GM21423 (cell line): Measurements from ENCODE around the gene ERCC4.

Experiments used
- ATAC-seq: cut with Tn5 transposase; IDR thresholded peaks from one replicate; pipeline ENCODE4 v1.9.1; 2021; ENCODE audit warnings: mild to moderate bottlenecking, moderate library complexity; ENCODE audit not compliant: unreplicated experiment

Gene ERCC4

DNA sequence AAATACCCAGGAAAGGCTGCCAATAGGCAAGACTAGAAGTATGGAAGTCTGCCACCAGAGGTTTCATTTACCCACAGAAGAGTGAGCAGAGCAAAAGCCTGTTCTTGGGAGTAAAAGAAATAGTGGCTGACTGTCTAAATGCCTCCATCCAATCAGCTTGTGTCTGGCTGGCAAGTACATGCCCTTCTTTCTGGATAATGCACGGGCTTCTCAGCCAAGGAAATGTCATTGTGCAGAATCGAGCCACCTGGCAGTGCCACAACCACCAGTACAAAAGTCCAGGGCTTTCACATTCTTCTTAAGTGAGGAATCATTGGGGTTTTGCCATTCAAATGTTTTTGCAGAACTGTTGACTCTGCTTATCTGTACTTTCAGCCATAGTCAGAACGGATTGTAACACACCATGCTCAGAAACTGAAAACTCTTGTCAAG lies 10.1 kb upstream of the ERCC4 start:
- ATAC-seq: no peak

DNA sequence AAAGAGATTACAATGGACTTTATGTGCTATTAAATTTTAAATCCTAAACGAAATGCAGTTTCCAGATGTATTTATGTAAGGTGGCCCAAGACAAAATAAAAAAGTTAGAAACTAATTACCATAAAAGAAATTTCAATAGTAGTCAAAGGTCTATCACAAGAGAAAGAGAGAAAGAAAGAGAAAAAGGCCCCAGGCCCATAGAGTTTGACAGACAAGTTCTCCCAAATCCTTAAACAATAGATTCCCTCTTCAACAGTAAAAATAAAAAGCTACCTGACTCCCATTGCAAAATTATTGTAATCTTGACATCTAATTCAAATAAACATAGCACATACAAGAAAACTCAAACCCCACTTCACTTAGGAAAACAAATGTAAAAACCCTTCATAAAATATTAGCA lies 8.6 kb upstream of the ERCC4 start:
- ATAC-seq: no peak

GRCh38 chr16:13911871-13912270 lies 8.1 kb upstream of the ERCC4 start:
- ATAC-seq: no peak

DNA sequence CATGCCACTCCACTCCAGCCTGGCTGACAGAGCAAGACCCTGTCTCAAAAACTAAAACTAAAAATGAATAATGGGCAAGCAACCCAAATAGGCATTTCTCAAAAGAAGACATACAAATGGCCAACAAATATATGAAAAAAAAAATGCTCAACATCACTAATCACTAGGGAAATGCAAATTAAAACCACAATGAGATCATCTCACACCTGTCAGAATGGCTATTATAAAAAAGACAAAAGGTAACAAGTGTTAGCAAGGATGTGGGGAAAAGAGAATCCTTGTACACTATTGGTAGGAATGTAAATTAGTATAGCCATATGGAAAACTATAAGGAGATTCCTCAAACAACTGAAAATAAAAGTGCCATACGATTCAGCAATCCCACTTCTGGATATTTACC lies 7.1 kb upstream of the ERCC4 start:
- ATAC-seq: no peak

- ATAC-seq: no peak
These were observed 6.3 kb upstream of the ERCC4 start for GRCh38 chr16:13913374-13914292.

- ATAC-seq: no peak
These were observed 4.8 kb upstream of the ERCC4 start for GRCh38 chr16:13915033-13915635.

- ATAC-seq: no peak
These were observed 648 bp upstream of the ERCC4 start for GRCh38 chr16:13919330-13919682.

GRCh38 chr16:13920510-13920818 lies 510 bp downstream of the ERCC4 start:
- no peak for ATAC-seq

DNA sequence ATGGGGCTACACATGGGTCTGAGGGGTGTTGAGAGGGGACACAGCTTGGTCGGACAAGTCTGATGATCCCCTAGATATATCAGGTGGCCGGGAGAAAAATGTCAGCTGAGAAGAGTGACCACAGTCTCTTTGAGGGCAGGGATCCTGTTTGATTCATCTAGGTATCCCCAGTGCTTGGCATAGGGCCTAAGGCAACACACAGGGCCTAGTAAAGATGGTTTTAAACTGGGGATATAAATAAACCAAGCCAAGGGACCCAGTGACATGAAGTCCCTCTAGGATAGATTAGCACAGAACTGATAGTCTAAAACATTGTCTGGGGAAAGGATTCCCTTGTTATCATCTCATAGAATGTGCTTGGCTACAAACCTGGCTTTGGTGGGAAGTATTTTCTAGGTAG lies 1.4 kb downstream of the ERCC4 start:
- no peak for ATAC-seq

GRCh38 chr16:13923703-13924298 lies 3.8 kb downstream of the ERCC4 start:
- no peak for ATAC-seq

- no peak for ATAC-seq
These were observed 6.5 kb downstream of the ERCC4 start for GRCh38 chr16:13926464-13926863.

- ATAC-seq: no peak
These were observed 6.9 kb downstream of the ERCC4 start for GRCh38 chr16:13926891-13927290.

- no peak for ATAC-seq
These were observed 8.7 kb downstream of the ERCC4 start for GRCh38 chr16:13928646-13929045.

GRCh38 chr16:13931845-13932244 lies 11.9 kb downstream of the ERCC4 start:
- ATAC-seq: no peak

GRCh38 chr16:13935408-13935807 lies 15.5 kb downstream of the ERCC4 start:
- no peak for ATAC-seq

DNA sequence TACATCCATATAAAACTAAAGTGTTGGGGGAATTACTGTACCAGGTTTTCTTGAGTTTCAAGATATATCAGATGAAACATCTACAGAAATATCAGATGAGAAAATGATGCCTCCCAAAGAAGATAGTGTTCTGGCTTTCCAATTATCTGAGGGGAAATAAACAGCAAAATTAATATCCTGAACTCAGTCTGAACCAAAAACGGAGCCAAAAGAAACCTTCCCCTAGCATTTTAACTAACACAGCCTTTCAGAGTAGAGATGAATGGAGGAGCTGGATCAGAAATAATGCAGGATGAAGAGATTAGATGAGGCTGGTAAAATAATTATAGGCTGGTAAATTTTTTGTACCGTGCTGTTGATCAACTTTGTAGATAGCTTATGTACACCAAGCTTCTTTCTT lies 16.2 kb downstream of the ERCC4 start:
- no peak for ATAC-seq

- no peak for ATAC-seq
These were observed 16.7 kb downstream of the ERCC4 start for GRCh38 chr16:13936596-13937081.

- ATAC-seq: no peak
These were observed 17.5 kb downstream of the ERCC4 start for GRCh38 chr16:13937411-13937810.

DNA sequence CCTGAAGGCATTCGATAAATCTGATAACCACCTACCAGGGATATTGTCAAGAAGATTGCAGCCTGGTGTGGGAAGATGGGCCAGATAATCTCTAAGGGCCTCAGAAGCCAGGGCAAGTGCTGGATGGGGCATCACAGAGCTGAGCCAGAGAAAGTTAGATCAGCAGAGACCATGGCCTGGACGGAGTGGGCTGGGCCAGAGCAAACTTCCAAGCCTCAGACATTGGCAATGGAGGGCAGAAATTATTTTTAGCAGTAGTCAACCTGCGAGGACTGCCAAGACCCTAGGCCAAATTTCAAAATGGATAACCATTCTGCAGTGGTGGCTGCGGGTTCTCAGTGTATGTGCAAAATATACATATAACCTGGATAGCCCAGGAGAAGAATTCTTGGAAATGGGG lies 18.5 kb downstream of the ERCC4 start:
- no peak for ATAC-seq

- no peak for ATAC-seq
These were observed 19.9 kb downstream of the ERCC4 start for GRCh38 chr16:13939821-13940220.

DNA sequence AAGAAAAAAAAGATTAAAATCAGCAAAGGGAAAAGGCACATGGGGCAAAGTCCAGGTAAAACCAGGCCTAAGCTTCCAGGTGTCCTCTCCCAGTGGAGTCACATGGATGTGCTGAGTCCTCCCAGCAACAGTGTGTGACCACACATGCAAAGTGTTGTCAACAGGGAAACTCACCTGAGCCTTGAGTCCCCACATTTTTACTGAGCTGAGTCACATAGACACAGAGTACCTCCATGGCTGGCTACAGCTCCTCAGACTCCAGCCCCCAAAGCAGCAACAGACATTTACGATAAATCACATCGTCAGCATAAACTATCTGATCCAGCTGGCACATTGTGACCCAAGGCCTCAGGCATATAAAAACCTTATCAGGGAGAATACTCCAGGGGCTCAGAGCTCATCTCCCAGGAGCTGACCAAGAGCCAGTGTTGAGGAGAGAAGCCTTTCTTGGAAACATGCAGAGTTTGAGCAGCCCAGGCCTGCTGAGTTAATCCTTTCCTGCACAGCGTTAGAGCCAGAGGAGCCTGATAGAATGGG lies 20.5 kb downstream of the ERCC4 start:
- no peak for ATAC-seq

DNA sequence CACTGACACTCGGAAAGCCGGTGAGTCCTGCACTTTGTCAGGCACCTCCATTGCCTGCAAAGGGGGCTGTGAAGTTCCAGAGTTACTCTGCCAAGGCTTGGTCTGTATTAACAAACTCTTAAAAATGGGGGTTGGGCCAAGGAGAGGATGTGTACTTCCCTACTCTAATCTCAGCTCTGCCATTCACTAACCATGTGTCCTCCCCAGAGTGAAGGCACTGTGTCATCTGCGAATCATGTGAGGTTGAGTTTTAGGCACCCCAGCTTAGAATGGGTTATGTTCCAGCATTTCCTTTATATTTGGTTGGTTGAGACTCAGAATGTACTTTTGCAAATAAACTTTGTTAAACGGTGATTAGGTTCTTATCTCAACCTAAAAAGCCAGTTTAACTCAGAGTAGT lies 24.9 kb downstream of the ERCC4 start:
- ATAC-seq: no peak
